ENCODE measurements around the gene IGF1R.

IGF1R gene

GRCh38 chr15:98870788-98871187 lies 222.4 kb downstream of the IGF1R start:
- no peaks in the 10 kb centered on the region for H3K9me3 ChIP-seq (ENCODE audit: control insufficient read depth, insufficient read depth, low read length)
- no peaks in the 10 kb centered on the region for H3K27me3 ChIP-seq (ENCODE audit: control insufficient read depth, insufficient read depth, low read length)
- no peak overlapping the region for H3K9ac ChIP-seq (ENCODE audit: low read depth, low read length)
- H3K4me3 ChIP-seq (ENCODE audit: low read depth, low read length): no peak overlapping the region
- no peaks in the 10 kb centered on the region for H3K36me3 ChIP-seq (ENCODE audit: control insufficient read depth, insufficient read depth, low read length)
- H3K4me1 ChIP-seq (ENCODE audit: control insufficient read depth, insufficient read depth, low read length): peaks cover 20% of the 10 kb centered on the region

- H3K9ac ChIP-seq (ENCODE audit: low read depth, low read length): no peak overlapping the region
- H3K36me3 ChIP-seq (ENCODE audit: control insufficient read depth, insufficient read depth, low read length): no peaks in the 10 kb centered on the region
- no peak overlapping the region for H3K4me3 ChIP-seq (ENCODE audit: low read depth, low read length)
- H3K9me3 ChIP-seq (ENCODE audit: control insufficient read depth, insufficient read depth, low read length): no peaks in the 10 kb centered on the region
- H3K4me1 ChIP-seq (ENCODE audit: control insufficient read depth, insufficient read depth, low read length): peaks cover 13% of the 10 kb centered on the region
- H3K27me3 ChIP-seq (ENCODE audit: control insufficient read depth, insufficient read depth, low read length): no peaks in the 10 kb centered on the region
Measured at GRCh38 chr15:98872774-98873173, 224.4 kb downstream of the IGF1R start.

GRCh38 chr15:98873441-98874218 lies 225.3 kb downstream of the IGF1R start:
- no peak overlapping the region for H3K9ac ChIP-seq (ENCODE audit: low read depth, low read length)
- H3K36me3 ChIP-seq (ENCODE audit: control insufficient read depth, insufficient read depth, low read length): no peaks in the 10 kb centered on the region
- H3K9me3 ChIP-seq (ENCODE audit: control insufficient read depth, insufficient read depth, low read length): no peaks in the 10 kb centered on the region
- H3K4me1 ChIP-seq (ENCODE audit: control insufficient read depth, insufficient read depth, low read length): peaks cover 9% of the 10 kb centered on the region
- no peaks in the 10 kb centered on the region for H3K27me3 ChIP-seq (ENCODE audit: control insufficient read depth, insufficient read depth, low read length)
- no peak overlapping the region for H3K4me3 ChIP-seq (ENCODE audit: low read depth, low read length)

GRCh38 chr15:98874370-98874769 lies 226.0 kb downstream of the IGF1R start:
- peaks cover 9% of the 10 kb centered on the region for H3K4me1 ChIP-seq (ENCODE audit: control insufficient read depth, insufficient read depth, low read length)

GRCh38 chr15:98874773-98875172 lies 226.4 kb downstream of the IGF1R start:
- Histone ChIP-seq H3K9me3 (ENCODE audit: control insufficient read depth, insufficient read depth, low read length) (no peaks in the 10 kb centered on the region), H3K9ac (ENCODE audit: low read depth, low read length) (no peak overlapping the region), H3K4me3 (ENCODE audit: low read depth, low read length) (no peak overlapping the region), H3K4me1 (ENCODE audit: control insufficient read depth, insufficient read depth, low read length) (peaks cover 9% of the 10 kb centered on the region), H3K36me3 (ENCODE audit: control insufficient read depth, insufficient read depth, low read length) (no peaks in the 10 kb centered on the region), H3K27me3 (ENCODE audit: control insufficient read depth, insufficient read depth, low read length) (no peaks in the 10 kb centered on the region)

More at GRCh38 chr15:98874370-98874769, 226.0 kb downstream of the IGF1R start:
- no peaks in the 10 kb centered on the region for H3K27me3 ChIP-seq (ENCODE audit: control insufficient read depth, insufficient read depth, low read length)
- H3K9ac ChIP-seq (ENCODE audit: low read depth, low read length): no peak overlapping the region
- H3K9me3 ChIP-seq (ENCODE audit: control insufficient read depth, insufficient read depth, low read length): no peaks in the 10 kb centered on the region
- no peaks in the 10 kb centered on the region for H3K36me3 ChIP-seq (ENCODE audit: control insufficient read depth, insufficient read depth, low read length)
- no peak overlapping the region for H3K4me3 ChIP-seq (ENCODE audit: low read depth, low read length)

GRCh38 chr15:98875309-98875708 lies 227.0 kb downstream of the IGF1R start:
- Histone ChIP-seq H3K4me1 (ENCODE audit: control insufficient read depth, insufficient read depth, low read length) (peaks cover 9% of the 10 kb centered on the region), H3K9ac (ENCODE audit: low read depth, low read length) (no peak overlapping the region)

GRCh38 chr15:98876451-98877369 lies 228.4 kb downstream of the IGF1R start:
- Histone ChIP-seq H3K27me3 (ENCODE audit: control insufficient read depth, insufficient read depth, low read length) (no peaks in the 10 kb centered on the region), H3K36me3 (ENCODE audit: control insufficient read depth, insufficient read depth, low read length) (no peaks in the 10 kb centered on the region), H3K9me3 (ENCODE audit: control insufficient read depth, insufficient read depth, low read length) (no peaks in the 10 kb centered on the region), H3K4me1 (ENCODE audit: control insufficient read depth, insufficient read depth, low read length) (peaks cover 9% of the 10 kb centered on the region), H3K4me3 (ENCODE audit: low read depth, low read length) (no peak overlapping the region), H3K9ac (ENCODE audit: low read depth, low read length) (no peak overlapping the region)

More at GRCh38 chr15:98875309-98875708, 227.0 kb downstream of the IGF1R start:
- no peaks in the 10 kb centered on the region for H3K36me3 ChIP-seq (ENCODE audit: control insufficient read depth, insufficient read depth, low read length)
- no peaks in the 10 kb centered on the region for H3K9me3 ChIP-seq (ENCODE audit: control insufficient read depth, insufficient read depth, low read length)
- H3K27me3 ChIP-seq (ENCODE audit: control insufficient read depth, insufficient read depth, low read length): no peaks in the 10 kb centered on the region
- no peak overlapping the region for H3K4me3 ChIP-seq (ENCODE audit: low read depth, low read length)

- Histone ChIP-seq H3K36me3 (ENCODE audit: control insufficient read depth, insufficient read depth, low read length) (no peaks in the 10 kb centered on the region), H3K4me3 (ENCODE audit: low read depth, low read length) (no peak overlapping the region), H3K9me3 (ENCODE audit: control insufficient read depth, insufficient read depth, low read length) (no peaks in the 10 kb centered on the region), H3K4me1 (ENCODE audit: control insufficient read depth, insufficient read depth, low read length) (peaks cover 11% of the 10 kb centered on the region), H3K27me3 (ENCODE audit: control insufficient read depth, insufficient read depth, low read length) (no peaks in the 10 kb centered on the region), H3K9ac (ENCODE audit: low read depth, low read length) (no peak overlapping the region)
Measured at GRCh38 chr15:98878172-98878571, 229.8 kb downstream of the IGF1R start.

GRCh38 chr15:98878862-98879261 lies 230.5 kb downstream of the IGF1R start:
- Histone ChIP-seq H3K9ac (ENCODE audit: low read depth, low read length) (no peak overlapping the region), H3K4me3 (ENCODE audit: low read depth, low read length) (no peak overlapping the region), H3K4me1 (ENCODE audit: control insufficient read depth, insufficient read depth, low read length) (peaks cover 11% of the 10 kb centered on the region), H3K36me3 (ENCODE audit: control insufficient read depth, insufficient read depth, low read length) (no peaks in the 10 kb centered on the region), H3K27me3 (ENCODE audit: control insufficient read depth, insufficient read depth, low read length) (no peaks in the 10 kb centered on the region), H3K9me3 (ENCODE audit: control insufficient read depth, insufficient read depth, low read length) (no peaks in the 10 kb centered on the region)

GRCh38 chr15:98881526-98882520 lies 233.5 kb downstream of the IGF1R start:
- Histone ChIP-seq H3K9me3 (ENCODE audit: control insufficient read depth, insufficient read depth, low read length) (no peaks in the 10 kb centered on the region), H3K9ac (ENCODE audit: low read depth, low read length) (no peak overlapping the region), H3K36me3 (ENCODE audit: control insufficient read depth, insufficient read depth, low read length) (no peaks in the 10 kb centered on the region), H3K4me1 (ENCODE audit: control insufficient read depth, insufficient read depth, low read length) (peaks cover 2% of the 10 kb centered on the region), H3K4me3 (ENCODE audit: low read depth, low read length) (no peak overlapping the region), H3K27me3 (ENCODE audit: control insufficient read depth, insufficient read depth, low read length) (no peaks in the 10 kb centered on the region)

- H3K4me1 ChIP-seq (ENCODE audit: control insufficient read depth, insufficient read depth, low read length): peaks cover 2% of the 10 kb centered on the region
- H3K4me3 ChIP-seq (ENCODE audit: low read depth, low read length): no peak overlapping the region
- no peaks in the 10 kb centered on the region for H3K36me3 ChIP-seq (ENCODE audit: control insufficient read depth, insufficient read depth, low read length)
- no peaks in the 10 kb centered on the region for H3K9me3 ChIP-seq (ENCODE audit: control insufficient read depth, insufficient read depth, low read length)
- no peak overlapping the region for H3K9ac ChIP-seq (ENCODE audit: low read depth, low read length)
- no peaks in the 10 kb centered on the region for H3K27me3 ChIP-seq (ENCODE audit: control insufficient read depth, insufficient read depth, low read length)
Measured at GRCh38 chr15:98883478-98883877, 235.1 kb downstream of the IGF1R start.
